Activated CD4-positive, alpha-beta T cell treated with anti-CD3 and anti-CD28 coated beads, Interleukin-2, Interleukin-4, amounts not matched to agents 100 ng/mL and 50 ng/mL, durations not matched to agents 16 hours and 8 hours (primary cell): ENCODE data around the gene SLCO3A1.

Experiments used
- DNase-seq: peaks from one replicate; pipeline ENCODE4 v3.0.0-alpha.2; 2020; ENCODE audit warnings: low spot score

SLCO3A1 gene

DNA sequence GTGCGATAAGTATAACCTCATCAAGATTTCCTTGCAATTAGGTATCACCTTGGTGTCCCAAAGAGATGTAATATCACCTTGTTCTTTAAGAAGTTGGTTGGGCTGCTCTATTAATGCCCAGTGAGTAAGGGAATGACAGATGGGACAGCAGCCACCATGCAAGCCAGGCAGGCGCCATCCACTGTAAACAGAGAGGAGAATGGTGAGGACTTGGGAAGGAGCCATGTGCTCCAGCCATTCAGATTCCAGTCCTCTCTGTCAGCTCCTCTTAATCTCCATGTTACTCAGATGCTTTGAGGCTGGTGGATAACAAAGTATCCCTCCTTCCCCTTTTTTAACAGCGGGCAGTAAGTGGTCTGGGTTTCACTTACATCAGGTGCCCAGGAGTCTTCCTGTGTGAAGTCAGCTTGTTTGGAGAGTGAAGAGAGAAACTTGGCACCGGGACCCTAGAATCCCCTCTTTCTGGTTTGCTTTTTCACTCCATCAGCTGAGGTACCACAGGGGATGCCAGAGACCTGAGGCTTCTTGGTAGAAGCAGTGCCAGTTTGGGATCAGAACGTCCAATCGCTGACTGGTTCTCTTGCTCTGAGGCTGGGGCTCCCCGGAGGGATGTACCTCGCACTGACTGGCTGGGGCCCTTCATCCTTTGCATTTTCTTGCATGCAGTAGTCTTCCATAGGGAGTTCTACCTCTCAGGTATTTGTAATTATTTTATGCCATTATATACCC lies 29.5 kb downstream of the SLCO3A1 start:
- no peak for DNase-seq

GRCh38 chr15:91884606-91885005 lies 31.1 kb downstream of the SLCO3A1 start:
- DNase-seq = no peak

GRCh38 chr15:91885054-91885453 lies 31.5 kb downstream of the SLCO3A1 start:
- no peak for DNase-seq

DNA sequence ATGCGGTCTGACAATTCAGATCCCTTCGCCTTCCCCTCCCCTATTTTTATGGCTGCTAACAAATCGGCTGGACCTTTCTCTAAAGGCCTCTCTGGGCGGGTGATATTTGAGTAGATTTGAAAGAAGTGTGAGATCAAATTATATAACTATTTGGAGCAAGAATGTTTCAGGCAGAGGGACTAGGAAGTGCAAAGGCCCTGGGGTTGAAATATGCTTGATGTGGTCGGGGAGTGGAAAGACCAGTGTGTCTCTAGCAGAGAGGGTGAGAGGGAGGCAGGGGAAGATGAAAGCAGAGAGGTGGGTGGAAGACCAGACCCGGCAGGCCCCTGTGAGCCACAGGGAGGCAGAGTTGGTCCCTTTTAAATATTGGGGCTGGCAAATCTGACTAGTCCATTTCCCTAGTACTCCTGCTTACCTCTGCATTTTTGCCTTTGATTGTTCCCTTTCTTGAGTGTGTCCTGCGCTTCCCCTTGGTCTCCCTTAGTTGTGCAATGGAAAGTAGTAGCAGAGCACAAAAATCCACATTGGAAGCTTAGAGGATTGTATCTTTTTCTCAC lies 32.3 kb downstream of the SLCO3A1 start:
- DNase-seq = no peak

- no peak for DNase-seq
These were observed 33.4 kb downstream of the SLCO3A1 start for GRCh38 chr15:91886878-91887277.

- DNase-seq = no peak
These were observed 33.8 kb downstream of the SLCO3A1 start for GRCh38 chr15:91887321-91887720.

GRCh38 chr15:91887921-91888373 lies 34.4 kb downstream of the SLCO3A1 start:
- no peak for DNase-seq

- DNase-seq = no peak
These were observed 35.8 kb downstream of the SLCO3A1 start for GRCh38 chr15:91889111-91889815.

DNA sequence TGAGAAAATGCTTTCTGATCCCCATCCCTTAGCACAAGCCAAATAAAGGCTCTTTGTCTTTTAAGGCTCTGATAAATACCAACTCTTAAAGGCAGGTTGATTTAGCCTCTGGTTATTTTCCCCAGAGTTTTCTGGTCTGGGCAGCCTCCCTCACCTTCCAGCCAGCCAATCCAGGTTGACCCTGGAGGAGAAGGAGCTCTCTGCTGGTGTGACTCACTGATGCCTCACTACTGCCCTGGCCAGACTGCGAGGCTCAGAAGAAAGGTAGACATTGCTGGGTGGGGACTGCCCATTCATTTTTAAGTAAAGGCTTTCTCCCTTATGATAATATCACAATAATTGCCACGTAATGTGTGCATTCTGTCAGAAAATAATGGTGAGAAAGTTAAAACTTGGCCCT lies 37.1 kb downstream of the SLCO3A1 start:
- DNase-seq = no peak

GRCh38 chr15:91891101-91891500 lies 37.6 kb downstream of the SLCO3A1 start:
- no peak for DNase-seq

GRCh38 chr15:91891788-91892345 lies 38.4 kb downstream of the SLCO3A1 start:
- DNase-seq = no peak

DNA sequence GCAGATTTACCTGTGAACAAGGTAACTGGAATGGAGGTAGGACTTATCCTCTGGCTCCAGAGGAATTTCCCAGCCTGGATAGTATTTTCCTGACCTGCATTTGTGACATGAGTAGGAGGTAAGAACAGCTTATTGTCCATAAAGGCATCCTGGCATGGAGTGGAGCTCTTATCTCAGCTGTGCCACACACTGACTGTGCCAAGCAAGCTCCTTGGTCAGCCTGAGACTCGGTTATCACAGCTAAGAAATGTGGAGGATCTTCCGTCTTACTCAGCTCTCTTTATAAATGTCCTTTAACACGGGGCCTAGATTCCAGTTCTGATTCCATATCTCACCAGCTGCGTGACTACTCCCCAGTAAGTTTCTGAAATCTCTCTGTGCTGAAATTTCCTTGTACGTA lies 38.9 kb downstream of the SLCO3A1 start:
- no peak for DNase-seq

DNA sequence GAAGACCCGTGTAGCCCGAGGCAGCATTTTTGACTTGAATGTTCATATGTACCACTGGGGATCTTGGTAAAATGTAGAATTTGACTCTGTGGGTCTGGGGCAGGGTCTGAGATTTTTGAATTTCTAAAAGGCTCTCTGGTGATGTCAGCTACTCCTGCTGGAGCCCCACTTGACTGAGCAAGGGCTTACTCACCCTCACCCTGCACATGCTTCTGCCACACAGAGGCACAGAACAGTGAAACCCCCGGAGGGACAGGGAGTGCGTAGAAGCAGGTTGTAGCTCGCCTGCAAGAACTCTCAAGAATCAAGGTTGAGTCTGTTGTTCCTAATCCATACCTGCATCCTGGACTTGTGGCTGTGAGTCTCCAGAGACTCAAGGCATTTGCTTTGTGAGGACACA lies 41.1 kb downstream of the SLCO3A1 start:
- DNase-seq = no peak

DNA sequence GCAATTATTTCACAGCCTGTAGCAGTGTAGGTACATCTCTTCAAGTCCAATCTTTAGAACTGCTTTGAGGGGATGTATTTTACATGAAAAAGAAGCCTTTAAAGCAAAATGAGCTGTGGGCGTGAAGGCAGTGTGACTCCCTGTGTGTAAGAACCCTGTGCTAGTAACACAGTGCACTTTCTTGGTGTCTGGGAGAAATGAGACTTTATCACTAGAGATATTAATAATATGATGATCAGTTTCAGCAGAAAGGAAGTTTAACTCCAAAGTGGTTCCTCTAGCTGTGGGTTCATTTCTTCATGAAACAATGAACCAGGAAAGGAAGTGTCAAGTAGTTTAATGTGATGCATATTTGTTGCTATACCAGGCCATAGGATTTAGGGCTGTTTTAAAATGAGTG lies 41.5 kb downstream of the SLCO3A1 start:
- DNase-seq = no peak

DNA sequence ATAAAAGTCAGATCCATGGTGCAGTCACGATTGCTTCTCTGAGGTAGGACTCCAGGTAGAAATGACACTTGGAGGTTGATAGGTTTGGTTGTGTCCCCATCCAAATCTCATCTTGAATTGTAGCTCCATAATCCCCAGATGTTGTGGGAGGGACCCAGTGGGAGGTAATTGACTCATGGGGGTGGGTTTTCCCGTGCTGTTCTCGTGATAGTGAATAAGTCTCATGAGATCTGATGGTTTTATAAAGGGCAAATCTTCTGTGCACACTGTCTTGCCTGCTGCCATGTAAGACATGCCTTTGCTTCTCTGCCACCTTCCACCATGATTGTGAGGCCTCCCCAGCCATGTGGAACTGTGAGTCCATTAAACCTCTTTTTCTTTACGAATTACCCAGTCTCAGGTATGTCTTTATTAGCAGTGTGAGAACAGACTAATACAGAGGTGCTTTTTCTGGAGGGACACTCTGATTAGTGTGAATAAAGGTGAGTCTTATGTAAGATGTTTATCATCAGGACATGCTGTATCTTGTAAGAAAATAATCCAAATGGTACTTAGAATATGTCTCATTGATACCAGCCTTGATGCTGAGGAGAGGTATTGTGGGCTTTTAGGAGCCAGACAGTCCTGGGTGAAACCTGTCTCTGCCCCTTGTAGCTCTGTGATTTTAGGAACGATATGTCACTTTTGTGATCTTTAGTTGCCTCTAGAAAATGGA lies 43.0 kb downstream of the SLCO3A1 start:
- no peak for DNase-seq

- DNase-seq = no peak
These were observed 44.3 kb downstream of the SLCO3A1 start for GRCh38 chr15:91897585-91898372.

DNA sequence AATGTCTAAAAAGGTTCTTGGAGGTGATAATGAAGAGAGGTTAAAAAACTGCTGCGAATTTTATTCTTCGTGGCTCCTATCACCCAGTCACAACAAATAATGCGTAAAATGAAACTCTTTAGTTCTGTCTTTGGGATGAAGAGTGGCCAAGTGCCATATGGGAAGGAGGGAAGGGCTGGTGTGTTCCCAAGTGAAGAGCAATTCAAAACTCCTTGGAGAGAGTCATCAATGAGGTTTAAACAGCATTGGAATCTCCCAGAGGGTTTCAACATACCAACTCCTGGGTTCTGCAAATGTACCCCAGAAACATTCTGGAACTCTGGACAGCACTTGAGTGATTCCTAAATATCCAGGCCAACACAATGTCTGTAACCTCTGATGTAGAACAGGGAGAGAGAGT lies 45.3 kb downstream of the SLCO3A1 start:
- no peak for DNase-seq

DNA sequence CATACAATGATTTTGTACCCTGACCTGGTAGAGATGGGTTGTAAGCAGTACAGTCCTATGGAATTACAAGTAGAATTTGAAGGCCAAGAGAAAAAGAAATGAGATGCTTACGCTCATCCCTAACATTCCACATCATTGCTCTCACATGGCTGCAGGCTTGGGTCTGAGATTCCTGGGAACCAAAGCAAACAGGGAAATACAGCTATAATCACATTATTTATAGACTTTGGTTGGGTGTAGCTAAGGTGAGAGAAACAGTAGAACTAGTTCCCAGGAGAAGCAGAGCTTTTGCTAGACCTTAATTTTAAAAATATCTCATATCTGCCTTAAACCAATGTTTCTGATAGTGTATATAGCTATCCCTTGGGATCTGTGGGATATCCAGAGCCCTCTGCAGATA lies 51.4 kb downstream of the SLCO3A1 start:
- DNase-seq = no peak

- DNase-seq = no peak
These were observed 54.9 kb downstream of the SLCO3A1 start for GRCh38 chr15:91908391-91908790.

GRCh38 chr15:91909111-91909510 lies 55.6 kb downstream of the SLCO3A1 start:
- no peak for DNase-seq

- no peak for DNase-seq
These were observed 56.1 kb downstream of the SLCO3A1 start for GRCh38 chr15:91909574-91909973.

GRCh38 chr15:91911844-91912243 lies 58.3 kb downstream of the SLCO3A1 start:
- no peak for DNase-seq
